Jurkat, Clone E6-1 (cell line): ENCODE results near the gene MYH11.
A peak's percentile ranks its signal among the peaks of the same experiment; 100 is the strongest.
"Not testable (repeated sequence)": the region's sequence is repeated elsewhere in the genome, so short reads cannot be mapped to it uniquely, and the experiment has no call there.

Experiments used
- DNase-seq: peaks from one replicate; pipeline ENCODE4 v3.0.0-alpha.2; 2011; ENCODE audit warnings: low read depth, low spot score
- H3K4me3 ChIP-seq: 2 replicates; pipeline ENCODE4 v1.5.1; 2011; ENCODE audit warnings: mild to moderate bottlenecking, low read length, control low read depth, moderate library complexity

The MYH11 gene

DNA sequence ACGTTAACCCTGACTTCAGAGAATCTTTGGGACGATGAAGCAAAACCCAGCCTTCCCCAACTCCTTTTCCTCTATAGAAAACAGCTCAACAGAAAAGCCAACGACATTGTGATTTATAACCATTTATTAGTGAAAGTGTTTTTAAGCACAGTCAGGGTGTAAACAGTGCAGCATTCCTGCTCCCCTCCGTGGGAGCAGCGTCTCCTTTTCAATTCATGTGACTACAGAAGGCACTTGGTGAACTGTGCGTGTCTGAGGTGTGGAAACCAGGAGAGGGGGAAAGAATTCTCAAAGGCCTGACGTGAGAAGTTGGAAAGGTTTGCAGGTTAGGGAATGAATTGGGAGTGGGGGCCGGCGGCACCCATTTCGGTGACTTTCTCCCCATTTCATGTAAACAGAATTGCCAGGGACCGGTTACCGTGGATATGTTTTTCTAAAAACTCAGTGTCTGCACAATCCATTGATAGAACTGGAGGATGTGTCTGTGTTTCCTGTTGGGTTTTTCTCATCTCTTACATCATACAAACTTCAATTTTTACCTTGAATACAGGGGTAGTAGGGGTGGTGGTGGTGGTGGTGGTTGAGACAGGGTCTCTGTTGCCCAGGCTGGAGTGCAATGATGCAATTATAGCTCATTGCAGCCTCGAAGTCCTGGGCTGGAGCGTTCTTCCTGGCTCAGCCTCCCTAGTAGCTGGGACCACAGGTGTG, 153.6 kb downstream of the MYH11 start:
- no peak for DNase-seq
- no peak overlapping the region for H3K4me3 ChIP-seq

DNA sequence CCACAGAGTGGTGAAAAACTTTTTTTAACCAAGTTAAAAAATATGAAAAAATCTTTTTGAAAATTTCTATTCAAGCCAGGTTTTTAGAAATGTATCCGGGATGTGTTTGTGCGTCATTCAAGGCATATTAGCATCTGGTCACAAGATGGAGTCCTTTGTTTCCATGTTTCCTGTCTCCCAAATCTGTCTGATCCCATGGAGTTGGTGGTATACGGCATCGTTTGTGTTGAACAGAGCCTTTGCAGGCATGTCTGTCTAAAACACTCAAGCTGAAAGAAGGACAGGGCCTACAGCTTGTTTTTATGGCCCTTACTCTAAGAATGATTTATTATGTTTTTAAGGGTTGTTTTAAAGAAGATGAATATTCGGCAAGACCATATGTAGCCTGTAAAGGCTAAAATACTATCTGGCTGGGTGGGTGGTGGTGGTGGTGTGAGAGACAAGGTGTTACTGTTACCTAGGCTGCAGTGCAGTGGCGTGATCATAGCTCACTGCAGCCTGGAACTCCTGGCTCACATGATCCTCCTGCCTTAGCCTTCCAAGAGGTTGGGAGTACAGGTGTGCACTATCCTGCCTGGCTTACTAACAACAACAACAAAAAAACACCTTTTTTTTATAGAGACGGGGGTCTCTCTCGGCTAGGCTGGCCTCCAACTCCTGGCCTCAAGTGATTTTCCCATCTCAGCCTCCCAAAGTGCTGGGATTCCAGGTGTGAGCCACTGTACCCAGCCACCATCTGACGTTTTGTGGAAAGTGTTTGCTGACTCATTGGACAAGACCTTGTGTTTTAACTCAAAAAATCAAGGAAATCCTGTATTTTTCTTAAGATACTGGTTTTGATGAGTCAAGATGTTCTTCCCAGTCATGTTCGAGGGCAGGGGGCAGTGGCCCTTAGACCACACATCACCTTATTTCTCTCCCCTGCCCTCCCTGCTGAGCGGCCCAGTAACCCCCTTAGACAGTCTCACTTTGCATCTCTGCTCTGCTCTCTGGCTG, 154.6 kb downstream of the MYH11 start:
- DNase-seq: no peak
- H3K4me3 ChIP-seq: no peak overlapping the region

DNA sequence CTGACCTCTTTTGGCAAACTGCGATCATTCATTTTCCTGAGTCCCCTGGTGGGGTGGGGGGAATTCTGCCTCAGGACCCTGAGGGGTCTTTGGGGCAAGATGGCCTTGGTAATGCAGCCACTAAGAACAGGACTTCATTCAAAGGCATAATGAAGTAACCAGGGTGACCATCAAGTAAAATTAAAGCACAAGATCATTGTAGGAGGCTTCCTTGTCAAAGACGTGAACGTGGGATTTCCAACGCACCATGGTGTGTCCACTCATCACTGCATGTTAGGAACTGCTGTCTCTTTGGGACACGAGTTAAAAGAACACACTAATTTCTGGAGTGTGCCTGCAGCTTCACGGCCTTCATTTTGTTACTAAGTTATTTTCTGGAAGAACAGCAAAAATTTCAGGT, 155.5 kb downstream of the MYH11 start:
- H3K4me3 ChIP-seq: no peak overlapping the region
- no peak for DNase-seq

DNA sequence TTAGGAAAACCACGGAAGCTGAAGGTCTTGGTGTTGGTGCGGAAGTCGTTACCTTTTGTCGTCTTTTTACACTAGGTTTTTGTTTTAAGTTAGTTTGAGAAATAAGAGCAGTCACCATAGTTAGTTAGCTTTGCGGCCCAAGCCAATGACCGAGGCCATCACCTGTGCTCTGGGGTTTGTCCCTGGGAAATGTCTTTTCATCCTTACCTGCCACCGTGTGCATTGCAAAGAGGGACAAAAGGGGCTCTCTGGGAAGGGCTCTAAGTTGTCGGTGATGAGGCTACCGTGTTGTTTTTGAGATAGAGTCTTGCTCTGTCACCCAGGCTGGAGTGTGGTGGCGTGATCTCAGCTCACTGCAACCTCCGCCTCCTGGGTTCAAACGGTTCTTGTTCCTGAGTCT, 157.0 kb downstream of the MYH11 start:
- no peak overlapping the region for H3K4me3 ChIP-seq
- no peak for DNase-seq

DNA sequence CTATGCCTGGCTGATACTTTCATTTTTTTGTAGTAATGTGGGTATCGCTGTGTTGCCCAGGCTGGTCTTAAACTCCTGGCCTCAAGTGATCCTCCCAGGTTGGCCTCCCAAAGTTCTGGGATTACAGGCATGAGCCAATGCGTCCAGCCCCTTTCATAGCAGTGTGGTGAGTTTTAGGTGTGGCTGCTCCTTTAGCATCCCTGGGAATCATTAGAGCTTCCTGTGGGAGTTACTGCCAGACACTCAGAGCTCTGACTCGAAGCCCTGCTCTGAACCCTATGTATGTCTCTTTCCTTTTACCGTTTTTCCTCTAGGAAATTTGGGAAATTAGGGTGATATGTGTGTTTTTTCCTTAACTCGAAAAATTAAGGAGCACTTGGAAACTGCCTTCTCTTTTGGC, 162.3 kb downstream of the MYH11 start:
- DNase-seq: no peak
- no peak overlapping the region for H3K4me3 ChIP-seq

DNA sequence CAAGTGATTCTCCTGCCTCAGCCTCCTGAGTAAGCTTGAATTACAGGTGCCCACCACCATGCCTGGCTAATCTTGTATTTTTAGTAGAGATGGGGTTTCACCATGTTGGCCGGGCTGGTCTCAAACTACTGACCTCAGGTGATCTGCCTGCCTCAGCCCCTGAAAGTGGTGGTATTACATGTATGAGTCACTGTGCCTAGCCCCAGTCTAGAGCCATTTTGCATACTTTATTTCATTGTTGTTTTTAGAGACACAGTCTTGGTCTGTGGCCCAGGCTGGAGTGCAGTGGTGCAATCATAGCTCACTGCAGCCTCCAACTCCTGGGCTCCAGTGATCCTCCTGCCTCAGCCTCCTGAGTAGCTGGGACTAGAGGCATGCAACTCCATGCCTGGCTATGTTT, 164.3 kb downstream of the MYH11 start:
- not testable (repeated sequence) for DNase-seq, H3K4me3 ChIP-seq

DNA sequence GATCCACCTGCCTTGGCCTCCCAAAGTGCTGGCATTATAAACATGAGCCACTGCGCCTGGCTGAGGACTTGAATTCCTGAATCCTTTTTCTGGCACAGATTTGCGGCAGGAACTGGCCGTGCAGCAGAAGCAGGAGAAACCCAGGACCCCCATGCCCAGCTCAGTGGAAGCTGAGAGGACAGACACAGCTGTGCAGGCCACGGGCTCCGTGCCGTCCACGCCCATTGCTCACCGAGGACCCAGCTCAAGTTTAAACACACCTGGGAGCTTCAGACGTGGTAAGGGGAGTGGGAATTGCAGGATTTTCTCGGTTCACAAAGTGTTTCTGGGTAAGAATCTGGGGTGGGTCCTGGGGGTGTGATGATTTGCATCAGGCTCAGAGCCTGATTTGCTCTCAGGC, 165.8 kb downstream of the MYH11 start:
- DNase-seq: no peak

DNA sequence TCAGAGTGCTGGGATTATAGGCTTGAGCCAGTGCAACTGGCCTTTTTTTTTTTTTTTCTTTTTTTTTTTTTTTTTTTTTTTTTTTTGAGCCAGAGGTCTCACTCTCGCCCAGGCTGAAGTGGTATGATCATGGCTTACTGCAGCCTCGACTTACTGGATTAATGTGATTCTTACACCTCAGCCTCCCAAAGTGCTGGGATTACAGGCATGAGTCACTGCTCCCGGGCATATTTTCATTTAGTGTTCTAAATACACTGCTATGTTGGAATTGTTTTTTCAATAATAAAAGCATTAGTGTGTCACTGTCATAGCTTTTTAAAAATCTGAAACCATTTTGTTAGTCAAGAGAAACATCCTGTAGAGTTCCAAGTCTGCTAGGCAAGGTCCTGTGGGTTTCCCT, 166.5 kb downstream of the MYH11 start:
- no peak for DNase-seq
- H3K4me3 ChIP-seq: no peak overlapping the region

More for the DNA sequence above, 165.8 kb downstream of the MYH11 start:
- no peak overlapping the region for H3K4me3 ChIP-seq

DNA sequence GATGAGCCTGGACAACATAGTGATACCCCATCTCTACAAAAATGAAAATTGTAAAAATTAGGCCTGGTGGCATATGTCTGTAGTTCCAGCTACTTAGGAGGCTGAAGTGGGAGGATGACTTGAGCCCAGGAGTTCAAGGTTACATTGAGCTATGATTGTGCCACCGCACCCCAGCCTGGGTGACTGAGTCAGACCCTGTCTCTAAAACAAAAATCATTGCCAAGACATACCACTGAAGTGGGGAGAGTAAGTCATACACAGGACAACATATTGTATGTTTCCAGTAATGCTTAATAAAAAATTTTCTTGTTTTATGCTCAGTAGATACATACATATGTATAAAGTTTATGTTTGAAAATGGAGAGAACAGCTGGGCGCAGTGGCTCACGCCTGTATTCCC, 167.5 kb downstream of the MYH11 start:
- no peak for DNase-seq
- H3K4me3 ChIP-seq: no peak overlapping the region

DNA sequence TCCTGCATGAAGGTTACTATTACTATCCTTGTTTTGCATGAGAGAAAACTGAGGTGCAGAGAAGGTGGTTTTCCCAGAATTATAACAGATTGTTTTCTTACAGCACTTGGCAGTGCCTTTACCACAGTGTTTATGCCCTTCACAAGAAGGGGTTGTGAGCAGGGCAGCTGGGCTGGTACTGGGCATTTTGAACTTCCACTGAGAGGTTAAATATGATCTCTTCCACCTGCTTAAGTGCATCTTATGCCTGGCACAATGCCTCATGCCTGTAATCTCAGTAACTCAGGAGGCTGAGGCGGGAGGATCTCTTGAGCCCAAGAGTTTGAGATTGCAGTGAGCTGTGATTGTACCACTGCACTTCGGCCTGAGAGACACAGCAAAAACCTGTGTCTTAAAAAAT, 170.5 kb downstream of the MYH11 start:
- DNase-seq: no peak
- H3K4me3 ChIP-seq: no peak overlapping the region

DNA sequence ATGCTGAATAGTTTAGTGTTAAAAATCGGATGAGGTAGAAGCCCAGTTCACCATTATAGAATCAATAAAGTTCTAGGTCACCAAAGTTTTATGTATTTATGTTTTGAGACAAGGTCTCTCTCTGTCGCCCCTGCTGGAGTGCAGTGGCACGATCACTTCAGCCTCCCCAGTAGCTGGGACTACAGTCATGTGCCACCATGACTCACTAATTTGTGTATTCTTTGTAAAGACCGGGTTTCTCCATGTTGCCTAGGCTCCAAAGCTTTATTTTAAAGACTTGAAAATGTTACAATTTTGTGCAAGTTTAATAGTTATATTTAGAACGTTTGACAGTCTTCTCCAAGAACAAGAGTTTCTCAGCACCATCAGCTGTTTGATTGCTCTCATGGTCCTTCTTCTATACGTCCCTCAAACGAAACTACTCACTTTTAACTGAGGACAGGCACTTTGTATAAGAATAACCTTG, 174.7 kb downstream of the MYH11 start:
- no peak overlapping the region for H3K4me3 ChIP-seq
- DNase-seq: peak; percentile 32

DNA sequence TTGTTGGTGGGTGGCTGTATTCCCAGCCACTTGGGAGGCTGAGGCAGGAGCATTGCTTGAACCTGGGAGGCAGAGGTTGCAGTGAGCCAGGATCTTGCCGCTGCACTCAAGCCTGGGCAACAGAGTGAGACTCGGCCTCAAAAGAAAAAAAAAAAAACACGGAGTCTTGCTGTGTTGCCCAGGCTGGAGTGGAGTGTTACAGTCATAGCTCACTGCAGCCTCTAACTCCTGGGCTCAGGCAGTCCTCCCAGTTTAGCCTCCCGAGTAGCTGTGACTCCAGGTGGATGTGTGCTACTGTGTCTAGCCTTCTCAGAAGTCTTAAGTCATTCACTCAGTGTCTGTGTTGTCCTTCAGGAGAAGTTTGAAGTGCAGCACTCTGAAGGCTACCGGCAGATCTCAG, 179.4 kb downstream of the MYH11 start:
- no peak for DNase-seq

DNA sequence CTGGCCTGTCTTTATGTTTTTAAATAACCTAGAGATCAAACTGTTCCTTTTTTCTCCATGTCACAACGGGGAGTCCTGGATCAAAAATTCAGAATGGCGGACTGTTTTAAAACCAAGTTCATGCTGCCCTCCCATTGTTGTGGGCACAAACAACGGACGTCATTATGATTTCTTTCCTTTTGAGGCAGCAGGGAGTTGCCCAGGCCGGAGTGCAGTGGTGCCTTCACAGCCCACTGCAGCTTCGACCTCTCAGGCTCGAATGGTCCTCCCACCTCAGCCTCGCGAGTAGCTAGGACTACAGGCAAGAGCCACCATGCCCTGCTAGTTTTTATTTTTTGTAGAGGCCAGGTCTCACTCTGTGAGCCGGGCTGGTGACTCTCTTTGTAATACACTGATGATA, 180.3 kb downstream of the MYH11 start:
- H3K4me3 ChIP-seq: no peak overlapping the region
- no peak for DNase-seq

More for the DNA sequence above, 179.4 kb downstream of the MYH11 start:
- H3K4me3 ChIP-seq: no peak overlapping the region

DNA sequence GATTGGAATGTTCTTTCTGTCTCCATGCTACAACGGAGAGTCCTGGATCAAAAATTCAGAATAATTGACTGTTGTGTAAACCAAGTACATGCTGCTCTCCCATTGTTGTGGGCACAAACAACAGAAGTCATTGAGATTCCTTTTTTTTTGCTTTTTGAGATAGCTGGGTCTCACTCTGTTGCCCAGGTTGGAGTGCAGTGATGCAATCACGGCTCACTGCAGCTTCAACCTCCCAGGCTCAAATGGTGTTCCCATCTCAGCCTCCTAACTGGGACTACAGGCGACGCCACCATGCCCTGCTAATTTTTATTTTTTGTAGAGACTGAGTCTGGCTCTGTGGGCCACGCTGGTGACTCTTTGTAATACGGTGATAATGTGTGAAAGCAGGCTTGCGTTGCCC, 182.3 kb downstream of the MYH11 start:
- no peak overlapping the region for H3K4me3 ChIP-seq
- no peak for DNase-seq

DNA sequence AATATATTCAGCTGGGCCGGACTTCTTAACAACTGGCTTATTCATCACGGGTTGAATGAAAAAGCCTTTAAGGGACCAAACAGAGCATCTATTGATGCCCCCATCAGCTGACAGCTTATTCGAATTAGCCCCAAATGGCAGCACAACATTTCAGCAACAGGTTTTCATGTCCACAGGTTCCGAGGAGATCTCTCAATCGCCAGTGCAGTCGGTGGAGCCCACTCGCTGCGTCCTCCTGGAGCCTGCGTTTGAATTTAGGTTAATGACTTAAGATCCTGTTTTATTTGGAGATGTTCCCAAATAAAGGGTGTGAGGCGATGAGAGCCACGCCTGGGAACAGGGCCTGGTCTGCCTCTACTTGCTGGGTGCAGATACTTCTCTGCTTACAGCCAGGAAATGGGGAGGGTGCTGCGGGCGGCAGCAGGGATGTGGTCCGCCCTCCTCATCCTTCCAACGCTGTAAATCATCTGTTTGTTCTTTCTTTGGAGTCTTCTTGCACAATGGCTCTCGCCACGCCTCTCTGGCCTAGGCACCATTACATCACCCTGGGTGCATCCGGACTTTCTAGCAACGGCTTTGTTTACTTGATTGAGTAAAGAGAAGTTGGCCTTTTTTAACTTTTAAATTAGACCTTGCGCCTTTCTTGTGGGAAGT, 184.2 kb downstream of the MYH11 start:
- peak overlapping the region; percentile 20 for H3K4me3 ChIP-seq
- peak; percentile 93 for DNase-seq

DNA sequence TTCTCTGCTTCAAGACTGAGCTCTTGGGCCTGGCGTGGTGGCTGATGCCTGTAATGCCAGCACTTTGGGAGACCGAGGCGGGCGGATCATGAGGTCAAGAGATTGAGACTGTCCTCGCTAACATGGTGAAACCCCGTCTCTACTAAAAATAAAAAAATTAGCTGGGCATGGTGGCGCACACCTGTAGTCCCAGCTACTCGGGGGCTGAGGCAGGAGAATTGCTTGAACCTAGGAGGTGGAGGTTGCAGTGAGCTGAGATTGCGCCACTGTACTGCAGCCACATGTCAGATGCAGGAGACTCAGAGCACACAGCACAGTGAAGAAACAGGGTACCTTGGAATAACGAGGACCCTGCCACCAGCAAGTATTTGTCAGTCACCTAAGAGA, 184.7 kb downstream of the MYH11 start:
- not testable (repeated sequence) for DNase-seq, H3K4me3 ChIP-seq

DNA sequence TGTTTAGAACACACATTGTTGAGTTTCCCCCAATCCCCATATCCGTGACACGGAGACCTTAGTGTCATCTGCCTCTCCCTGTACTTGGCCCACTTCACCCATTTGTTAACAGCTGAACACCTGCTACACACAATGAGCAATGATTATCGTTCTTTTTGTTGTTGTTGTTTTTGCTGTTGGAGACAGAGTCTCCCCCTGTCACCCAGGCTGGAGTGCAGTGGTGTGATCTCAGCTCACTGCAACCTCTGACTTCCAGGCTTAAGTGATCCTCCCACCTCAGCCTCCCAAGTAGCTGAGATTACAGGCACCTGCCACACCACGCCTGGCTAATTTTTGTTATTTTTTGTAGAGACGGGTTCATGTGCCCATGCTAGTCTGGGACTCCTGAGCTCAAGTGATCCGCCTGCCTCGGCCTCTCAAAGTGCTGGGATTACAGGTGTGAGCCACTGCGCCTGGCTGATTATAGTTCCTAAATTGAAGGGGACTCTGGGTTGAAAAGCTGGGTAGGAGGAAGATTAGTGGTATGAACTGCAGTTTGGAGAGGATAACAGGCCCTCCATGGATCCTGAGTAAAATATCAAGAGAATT, 185.2 kb downstream of the MYH11 start:
- DNase-seq: no peak
- no peak overlapping the region for H3K4me3 ChIP-seq

DNA sequence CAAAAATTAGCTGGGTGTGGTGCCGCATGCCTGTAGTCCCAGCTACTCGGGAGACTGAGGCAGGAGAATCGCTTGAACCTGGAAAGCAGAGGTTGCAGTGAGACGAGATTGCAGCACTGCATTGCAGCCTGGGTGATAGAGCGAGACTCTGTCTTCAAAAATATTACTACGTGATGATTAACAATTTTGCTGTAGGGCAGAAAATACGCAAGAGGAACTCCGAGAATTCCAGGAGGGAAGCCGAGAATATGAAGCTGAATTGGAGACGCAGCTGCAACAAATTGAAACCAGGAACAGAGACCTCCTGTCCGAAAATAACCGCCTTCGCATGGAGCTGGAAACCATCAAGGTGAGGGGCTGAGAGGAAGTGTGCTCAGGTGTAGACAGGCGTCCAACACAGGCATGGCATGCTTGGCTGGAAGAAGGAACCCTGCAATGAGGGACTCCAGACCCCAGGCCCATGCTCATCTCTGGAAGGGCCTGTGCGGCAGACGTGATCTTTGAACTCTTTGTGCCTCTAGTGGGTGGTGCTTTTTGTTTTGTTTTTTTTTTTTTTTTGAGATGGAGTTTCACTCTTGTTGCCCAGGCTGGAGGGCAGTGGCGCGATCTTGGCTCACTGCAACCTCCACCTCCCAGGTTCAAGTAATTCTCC, 189.6 kb downstream of the MYH11 start:
- no peak for DNase-seq
- H3K4me3 ChIP-seq: no peak overlapping the region

DNA sequence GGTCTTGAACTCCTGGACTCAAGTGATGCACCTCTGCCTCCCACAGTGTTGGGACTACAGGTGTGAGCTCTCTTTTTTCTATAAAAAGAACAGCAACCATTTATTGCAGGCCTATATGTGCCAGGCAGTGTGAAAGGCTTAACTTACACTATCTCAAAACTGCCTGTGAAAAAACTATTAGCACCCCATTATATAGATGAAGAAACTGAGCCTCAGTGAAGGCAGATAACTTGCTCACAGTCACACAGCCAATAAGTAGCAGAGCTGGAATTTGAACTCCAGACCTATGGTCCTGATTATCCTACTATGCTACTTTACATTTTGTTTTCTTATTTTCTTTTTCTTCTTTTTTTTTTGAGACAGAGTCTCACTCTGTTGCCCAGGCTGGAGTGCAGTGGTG, 191.7 kb downstream of the MYH11 start:
- no peak overlapping the region for H3K4me3 ChIP-seq
- DNase-seq: no peak
